WTC11 (cell line): ENCODE measurements around the gene PRR15L. TPM values are rescaled to one million over a fixed set of nuclear protein-coding genes. Genes with fewer than 3 reads are reported as not detected.
A peak's percentile ranks its signal among the peaks of the same experiment; 100 is the strongest.

ENCODE experiments used
- ATAC-seq: fragments of 200-7000 bp; cut with Tn5 transposase; 2 replicates; pipeline ENCODE4 v1.10.0; 2021; ENCODE audit warnings: mild to moderate bottlenecking, moderate library complexity
- CTCF ChIA-PET: fragments of 300-600 bp; sonication (Branson Sonifier 250); formaldehyde crosslinking; loops from one replicate; lab custom pipeline; 2021; ENCODE audit warnings: antibody characterized with exemption; lab: Charles Lee
- POLR2A ChIA-PET: fragments of 350-600 bp; sonication (Branson Sonifier 250); formaldehyde crosslinking; loops from one replicate; lab custom pipeline; 2021; ENCODE audit warnings: antibody characterized with exemption; lab: Charles Lee
- DNase-seq: peaks from one replicate; pipeline ENCODE4 v3.0.0; 2021; ENCODE audit warnings: low spot score
- H3K27ac Mint-ChIP-seq: 2 replicates; pipeline ENCODE4 v1.8.0; 2021; ENCODE audit warnings: mixed read lengths
- H3K27me3 Mint-ChIP-seq: 2 replicates; pipeline ENCODE4 v1.8.0; 2021; ENCODE audit warnings: low read depth, mild to moderate bottlenecking, moderate library complexity, mixed read lengths
- H3K36me3 Mint-ChIP-seq: 2 replicates; pipeline ENCODE4 v1.8.0; 2021; ENCODE audit warnings: mixed read lengths
- H3K4me1 Mint-ChIP-seq: 2 replicates; pipeline ENCODE4 v1.8.0; 2022; ENCODE audit warnings: mixed read lengths
- H3K4me3 Mint-ChIP-seq: 2 replicates; pipeline ENCODE4 v1.8.0; 2021; ENCODE audit warnings: mild to moderate bottlenecking, moderate library complexity, mixed read lengths
- H3K9me3 Mint-ChIP-seq: 2 replicates; pipeline ENCODE4 v1.8.0; 2021; ENCODE audit warnings: mixed read lengths
- ATF1 ChIP-seq: sonication (generic); formaldehyde crosslinking; IDR thresholded peaks from 2 replicates; pipeline ENCODE4 v1.8.1; 2023; ENCODE audit warnings: mild to moderate bottlenecking, moderate library complexity, missing genetic modification reagents
- ETV6 ChIP-seq: sonication (generic); formaldehyde crosslinking; IDR thresholded peaks from 2 replicates; pipeline ENCODE4 v1.8.1; 2022; ENCODE audit warnings: mild to moderate bottlenecking, missing genetic modification reagents
- FOXJ3 ChIP-seq: sonication (generic); formaldehyde crosslinking; IDR thresholded peaks from 2 replicates; pipeline ENCODE4 v1.9.0; 2021; ENCODE audit warnings: missing genetic modification reagents, mild to moderate bottlenecking, borderline replicate concordance
- FOXK1 ChIP-seq: sonication (generic); formaldehyde crosslinking; IDR thresholded peaks from 2 replicates; pipeline ENCODE4 v1.8.0; 2022; ENCODE audit warnings: mild to moderate bottlenecking, moderate library complexity, missing genetic modification reagents
- FOXP1 ChIP-seq: sonication (generic); formaldehyde crosslinking; IDR thresholded peaks from 2 replicates; pipeline ENCODE4 v1.8.0; 2022; ENCODE audit warnings: missing genetic modification reagents, mild to moderate bottlenecking, moderate library complexity, borderline replicate concordance
- GTF2I ChIP-seq: fragments of 250-450 bp; sonication (Bioruptor Pico); conservative IDR thresholded peaks from 2 replicates; pipeline ENCODE4 v1.4.0; 2021; ENCODE audit warnings: mild to moderate bottlenecking
- KAT7 ChIP-seq: sonication (generic); formaldehyde crosslinking; IDR thresholded peaks from 2 replicates; pipeline ENCODE4 v1.8.1; 2023; ENCODE audit warnings: missing genetic modification reagents, mild to moderate bottlenecking, borderline replicate concordance
- MYBL2 ChIP-seq: sonication (generic); formaldehyde crosslinking; IDR thresholded peaks from 2 replicates; pipeline ENCODE4 v1.8.1; 2023; ENCODE audit warnings: mild to moderate bottlenecking, moderate library complexity, missing genetic modification reagents
- NFE2L1 ChIP-seq: sonication (generic); formaldehyde crosslinking; IDR thresholded peaks from 2 replicates; pipeline ENCODE4 v1.8.1; 2023; ENCODE audit warnings: missing genetic modification reagents
- NR1H2 ChIP-seq: sonication (generic); formaldehyde crosslinking; IDR thresholded peaks from 2 replicates; pipeline ENCODE4 v1.9.0; 2021; ENCODE audit warnings: mild to moderate bottlenecking, moderate library complexity, missing genetic modification reagents
- NR2C2 ChIP-seq: sonication (generic); formaldehyde crosslinking; IDR thresholded peaks from 2 replicates; pipeline ENCODE4 v1.8.0; 2022; ENCODE audit warnings: mild to moderate bottlenecking, missing genetic modification reagents
- OVOL2 ChIP-seq: fragments of 250-450 bp; sonication (Bioruptor Pico); IDR thresholded peaks from 2 replicates; pipeline ENCODE4 v1.9.0; 2021; ENCODE audit warnings: mild to moderate bottlenecking, borderline replicate concordance
- PRRX2 ChIP-seq: fragments of 250-450 bp; sonication (Bioruptor Pico); IDR thresholded peaks from 2 replicates; pipeline ENCODE4 v1.8.0; 2021; ENCODE audit warnings: mild to moderate bottlenecking
- RELA ChIP-seq: sonication (generic); formaldehyde crosslinking; IDR thresholded peaks from 2 replicates; pipeline ENCODE4 v1.8.1; 2022; ENCODE audit warnings: missing genetic modification reagents, mild to moderate bottlenecking, borderline replicate concordance
- ZBTB21 ChIP-seq: sonication (generic); formaldehyde crosslinking; IDR thresholded peaks from 2 replicates; pipeline ENCODE4 v1.8.1; 2023; ENCODE audit warnings: mild to moderate bottlenecking, missing genetic modification reagents, borderline replicate concordance
- ZNF121 ChIP-seq: sonication (generic); formaldehyde crosslinking; IDR thresholded peaks from 2 replicates; pipeline ENCODE4 v1.8.0; 2023; ENCODE audit warnings: missing genetic modification reagents
- ZNF219 ChIP-seq: sonication (generic); formaldehyde crosslinking; IDR thresholded peaks from 2 replicates; pipeline ENCODE4 v1.8.0; 2023; ENCODE audit warnings: missing genetic modification reagents, mild to moderate bottlenecking, borderline replicate concordance
- total RNA-seq: library from RNA; stranded (reverse); gene quantifications from 3 replicates; pipeline ENCODE4 v1.2.3, GENCODE V29; 2021
- TF ChIP-seq, protein P1 (sequence below): fragments of 250-450 bp; sonication (Bioruptor Pico); conservative IDR thresholded peaks from 2 replicates; pipeline ENCODE4 v1.9.0; 2021; ENCODE audit warnings: mild to moderate bottlenecking
- TF ChIP-seq, protein P2 (sequence below): sonication (generic); formaldehyde crosslinking; IDR thresholded peaks from 2 replicates; pipeline ENCODE4 v1.8.1; 2022; ENCODE audit warnings: low read depth, mild to moderate bottlenecking, moderate library complexity, missing genetic modification reagents, borderline replicate concordance
- TF ChIP-seq, protein P3 (sequence below): sonication (generic); formaldehyde crosslinking; IDR thresholded peaks from 2 replicates; pipeline ENCODE4 v1.8.1; 2023; ENCODE audit warnings: mild to moderate bottlenecking, missing genetic modification reagents, moderate library complexity
- TF ChIP-seq, protein P4 (sequence below): sonication (generic); formaldehyde crosslinking; IDR thresholded peaks from 2 replicates; pipeline ENCODE4 v1.8.1; 2022; ENCODE audit warnings: missing genetic modification reagents, borderline replicate concordance
- TF ChIP-seq, protein P5 (sequence below): sonication (generic); formaldehyde crosslinking; IDR thresholded peaks from 2 replicates; pipeline ENCODE4 v1.8.1; 2023; ENCODE audit warnings: mild to moderate bottlenecking, missing genetic modification reagents, moderate library complexity
- TF ChIP-seq, protein P6 (sequence below): sonication (generic); formaldehyde crosslinking; IDR thresholded peaks from 2 replicates; pipeline ENCODE4 v1.8.1; 2023; ENCODE audit warnings: mild to moderate bottlenecking, missing genetic modification reagents
- TF ChIP-seq, protein P7 (sequence below): fragments of 250-450 bp; sonication (Bioruptor Pico); IDR thresholded peaks from 2 replicates; pipeline ENCODE4 v2.1.2; 2022; ENCODE audit warnings: mild to moderate bottlenecking, moderate library complexity
- TF ChIP-seq, protein P8 (sequence below): sonication (generic); formaldehyde crosslinking; IDR thresholded peaks from 2 replicates; pipeline ENCODE4 v1.8.0; 2022; ENCODE audit warnings: mild to moderate bottlenecking, missing genetic modification reagents

Gene PRR15L
- total RNA-seq, 1 experiment from 2014 or later, result 0.59 TPM

DNA sequence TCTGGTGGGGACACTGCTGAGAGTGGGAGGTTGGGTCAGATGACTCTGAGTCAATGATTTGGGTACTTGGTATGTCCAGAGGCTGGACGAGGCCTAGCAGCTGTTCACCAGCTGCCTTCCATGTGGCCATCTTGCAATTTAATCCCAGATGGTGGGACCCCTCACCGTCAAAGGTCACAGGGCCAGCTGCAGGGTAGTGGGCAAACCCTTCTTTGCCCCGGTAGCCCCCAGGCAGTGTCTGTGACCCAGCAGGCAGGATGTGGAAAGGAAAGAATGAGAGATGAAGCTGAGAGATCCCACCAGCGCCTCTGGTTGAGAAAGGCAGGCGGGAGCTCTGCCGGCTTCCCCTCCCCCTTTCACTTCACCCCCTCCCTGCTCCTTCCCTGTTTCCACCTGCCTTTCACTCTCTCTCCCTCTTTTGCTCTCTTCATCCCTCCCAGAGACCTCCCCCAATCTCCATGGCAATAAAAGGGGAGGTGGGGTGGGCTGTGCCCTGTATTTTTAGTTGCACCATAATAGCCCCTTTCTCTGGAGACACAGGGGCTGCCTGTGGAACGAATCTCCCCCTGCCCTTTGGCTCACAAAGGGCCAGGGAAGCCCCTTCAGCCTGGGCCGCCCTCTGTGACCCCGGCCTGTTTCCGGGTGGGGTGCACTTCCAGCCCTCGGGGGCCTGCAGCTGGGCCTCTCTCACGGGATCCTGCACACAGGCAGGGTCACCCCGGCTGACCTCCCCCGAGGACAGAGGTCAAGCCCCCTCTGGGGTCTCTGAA is 33.5 kb upstream of the PRR15L start (continued):
- TF ChIP-seq, protein P1, sequence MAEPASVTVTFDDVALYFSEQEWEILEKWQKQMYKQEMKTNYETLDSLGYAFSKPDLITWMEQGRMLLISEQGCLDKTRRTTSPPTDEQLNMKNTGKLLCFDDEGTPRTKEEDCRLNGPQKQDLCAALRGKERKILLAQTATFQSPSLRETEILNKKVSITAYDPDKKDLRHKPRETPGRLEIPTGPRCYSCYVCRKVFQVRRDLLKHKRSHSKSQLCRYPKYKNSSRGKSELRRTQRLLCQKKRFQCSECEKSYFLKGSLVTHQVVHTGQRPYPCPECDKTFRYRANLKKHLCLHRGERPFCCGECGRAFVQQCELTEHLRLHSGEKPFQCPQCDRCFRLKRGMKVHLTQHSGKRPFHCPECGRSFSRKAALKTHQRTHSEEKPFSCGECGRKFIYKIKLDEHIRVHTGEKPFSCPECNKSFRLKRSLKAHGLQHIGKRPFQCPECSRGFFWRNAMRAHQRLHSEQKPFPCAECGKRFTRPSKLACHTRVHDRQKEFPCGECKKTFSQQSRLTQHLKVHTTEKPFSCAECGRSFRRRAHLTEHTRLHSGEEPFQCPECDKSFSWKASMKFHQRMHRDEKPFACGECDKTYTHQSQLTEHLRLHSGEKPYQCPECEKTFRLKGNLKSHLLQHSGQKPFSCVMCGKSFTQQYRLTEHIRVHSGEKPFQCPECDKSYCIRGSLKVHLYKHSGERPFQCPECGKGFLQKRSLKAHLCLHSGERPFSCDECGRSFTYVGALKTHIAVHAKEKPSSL, result no peak
- TF ChIP-seq ZBTB21 (no peak), FOXP1 (CRISPR knock-in tag) (no peak), ZNF121 (CRISPR knock-in tag) (0 out of 2 replicates have a peak, but pooled peaks have one; percentile 25), PRRX2 (no peak), ETV6 (0 out of 2 replicates have a peak, but pooled peaks have one; percentile 15), FOXJ3 (CRISPR knock-in tag) (no peak), FOXK1 (no peak), NR2C2 (CRISPR knock-in tag) (no peak), OVOL2 (CRISPR knock-in tag) (no peak)
- TF ChIP-seq, protein P2, sequence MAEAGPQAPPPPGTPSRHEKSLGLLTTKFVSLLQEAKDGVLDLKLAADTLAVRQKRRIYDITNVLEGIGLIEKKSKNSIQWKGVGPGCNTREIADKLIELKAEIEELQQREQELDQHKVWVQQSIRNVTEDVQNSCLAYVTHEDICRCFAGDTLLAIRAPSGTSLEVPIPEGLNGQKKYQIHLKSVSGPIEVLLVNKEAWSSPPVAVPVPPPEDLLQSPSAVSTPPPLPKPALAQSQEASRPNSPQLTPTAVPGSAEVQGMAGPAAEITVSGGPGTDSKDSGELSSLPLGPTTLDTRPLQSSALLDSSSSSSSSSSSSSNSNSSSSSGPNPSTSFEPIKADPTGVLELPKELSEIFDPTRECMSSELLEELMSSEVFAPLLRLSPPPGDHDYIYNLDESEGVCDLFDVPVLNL (CRISPR knock-in tag), result no peak
- TF ChIP-seq, protein P3, sequence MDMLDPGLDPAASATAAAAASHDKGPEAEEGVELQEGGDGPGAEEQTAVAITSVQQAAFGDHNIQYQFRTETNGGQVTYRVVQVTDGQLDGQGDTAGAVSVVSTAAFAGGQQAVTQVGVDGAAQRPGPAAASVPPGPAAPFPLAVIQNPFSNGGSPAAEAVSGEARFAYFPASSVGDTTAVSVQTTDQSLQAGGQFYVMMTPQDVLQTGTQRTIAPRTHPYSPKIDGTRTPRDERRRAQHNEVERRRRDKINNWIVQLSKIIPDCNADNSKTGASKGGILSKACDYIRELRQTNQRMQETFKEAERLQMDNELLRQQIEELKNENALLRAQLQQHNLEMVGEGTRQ, result no peak
- TF ChIP-seq, protein P4, sequence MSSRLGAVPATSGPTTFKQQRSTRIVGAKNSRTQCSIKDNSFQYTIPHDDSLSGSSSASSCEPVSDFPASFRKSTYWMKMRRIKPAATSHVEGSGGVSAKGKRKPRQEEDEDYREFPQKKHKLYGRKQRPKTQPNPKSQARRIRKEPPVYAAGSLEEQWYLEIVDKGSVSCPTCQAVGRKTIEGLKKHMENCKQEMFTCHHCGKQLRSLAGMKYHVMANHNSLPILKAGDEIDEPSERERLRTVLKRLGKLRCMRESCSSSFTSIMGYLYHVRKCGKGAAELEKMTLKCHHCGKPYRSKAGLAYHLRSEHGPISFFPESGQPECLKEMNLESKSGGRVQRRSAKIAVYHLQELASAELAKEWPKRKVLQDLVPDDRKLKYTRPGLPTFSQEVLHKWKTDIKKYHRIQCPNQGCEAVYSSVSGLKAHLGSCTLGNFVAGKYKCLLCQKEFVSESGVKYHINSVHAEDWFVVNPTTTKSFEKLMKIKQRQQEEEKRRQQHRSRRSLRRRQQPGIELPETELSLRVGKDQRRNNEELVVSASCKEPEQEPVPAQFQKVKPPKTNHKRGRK (CRISPR knock-in tag), result no peak
- TF ChIP-seq, protein P5, sequence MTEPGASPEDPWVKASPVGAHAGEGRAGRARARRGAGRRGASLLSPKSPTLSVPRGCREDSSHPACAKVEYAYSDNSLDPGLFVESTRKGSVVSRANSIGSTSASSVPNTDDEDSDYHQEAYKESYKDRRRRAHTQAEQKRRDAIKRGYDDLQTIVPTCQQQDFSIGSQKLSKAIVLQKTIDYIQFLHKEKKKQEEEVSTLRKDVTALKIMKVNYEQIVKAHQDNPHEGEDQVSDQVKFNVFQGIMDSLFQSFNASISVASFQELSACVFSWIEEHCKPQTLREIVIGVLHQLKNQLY (CRISPR knock-in tag), result no peak

DNA sequence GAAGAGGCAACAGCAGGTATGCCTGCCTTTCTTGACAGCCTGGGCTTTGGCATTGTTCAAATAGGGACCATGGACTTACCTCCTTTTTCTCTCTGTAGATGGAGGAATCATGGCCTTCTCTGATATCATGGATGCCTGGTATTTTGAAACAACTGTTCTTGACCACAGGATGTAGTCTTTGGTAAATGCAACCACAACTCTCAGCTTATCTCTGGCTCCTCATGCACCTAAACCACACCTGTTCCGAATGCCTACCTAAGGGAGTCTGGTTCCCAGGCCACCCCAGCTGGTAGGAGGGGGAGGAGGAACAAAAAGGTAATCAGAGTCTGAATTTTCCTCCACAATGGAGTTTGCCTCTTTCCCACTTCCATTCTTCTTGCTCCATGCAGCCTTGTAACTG is 32.0 kb upstream of the PRR15L start:
- Mint-ChIP-seq H3K4me3 (no peak overlapping the region), H3K27ac (no peak overlapping the region), H3K36me3 (no peaks in the 10 kb centered on the region), H3K9me3 (no peaks in the 10 kb centered on the region), H3K4me1 (peaks cover 50% of the 10 kb centered on the region), H3K27me3 (no peaks in the 10 kb centered on the region)
- no peak for DNase-seq
- ChIA-PET POLR2A (no interaction called here), CTCF (interaction anchor here (0.6 to 2.2 kb wide), 6 partner anchors 11 to 168 kb away, joined by 3 to 7 read pairs (median 6); partner anchors contain the start of gene CDK5RAP3)
- ATAC-seq, result no peak
- TF ChIP-seq, protein P6, sequence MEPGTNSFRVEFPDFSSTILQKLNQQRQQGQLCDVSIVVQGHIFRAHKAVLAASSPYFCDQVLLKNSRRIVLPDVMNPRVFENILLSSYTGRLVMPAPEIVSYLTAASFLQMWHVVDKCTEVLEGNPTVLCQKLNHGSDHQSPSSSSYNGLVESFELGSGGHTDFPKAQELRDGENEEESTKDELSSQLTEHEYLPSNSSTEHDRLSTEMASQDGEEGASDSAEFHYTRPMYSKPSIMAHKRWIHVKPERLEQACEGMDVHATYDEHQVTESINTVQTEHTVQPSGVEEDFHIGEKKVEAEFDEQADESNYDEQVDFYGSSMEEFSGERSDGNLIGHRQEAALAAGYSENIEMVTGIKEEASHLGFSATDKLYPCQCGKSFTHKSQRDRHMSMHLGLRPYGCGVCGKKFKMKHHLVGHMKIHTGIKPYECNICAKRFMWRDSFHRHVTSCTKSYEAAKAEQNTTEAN (CRISPR knock-in tag), result no peak
- TF ChIP-seq NR1H2 (CRISPR knock-in tag) (no peak), ZNF219 (CRISPR knock-in tag) (no peak), GTF2I (CRISPR knock-in tag) (no peak), NFE2L1 (CRISPR knock-in tag) (no peak), KAT7 (CRISPR knock-in tag) (no peak), MYBL2 (CRISPR knock-in tag) (no peak), RELA (CRISPR knock-in tag) (no peak), ATF1 (CRISPR knock-in tag) (no peak)
- TF ChIP-seq, protein P7, sequence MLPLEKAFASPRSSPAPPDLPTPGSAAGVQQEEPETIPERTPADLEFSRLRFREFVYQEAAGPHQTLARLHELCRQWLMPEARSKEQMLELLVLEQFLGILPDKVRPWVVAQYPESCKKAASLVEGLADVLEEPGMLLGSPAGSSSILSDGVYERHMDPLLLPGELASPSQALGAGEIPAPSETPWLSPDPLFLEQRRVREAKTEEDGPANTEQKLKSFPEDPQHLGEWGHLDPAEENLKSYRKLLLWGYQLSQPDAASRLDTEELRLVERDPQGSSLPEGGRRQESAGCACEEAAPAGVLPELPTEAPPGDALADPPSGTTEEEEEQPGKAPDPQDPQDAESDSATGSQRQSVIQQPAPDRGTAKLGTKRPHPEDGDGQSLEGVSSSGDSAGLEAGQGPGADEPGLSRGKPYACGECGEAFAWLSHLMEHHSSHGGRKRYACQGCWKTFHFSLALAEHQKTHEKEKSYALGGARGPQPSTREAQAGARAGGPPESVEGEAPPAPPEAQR (CRISPR knock-in tag), result no peak
- TF ChIP-seq, protein P8, sequence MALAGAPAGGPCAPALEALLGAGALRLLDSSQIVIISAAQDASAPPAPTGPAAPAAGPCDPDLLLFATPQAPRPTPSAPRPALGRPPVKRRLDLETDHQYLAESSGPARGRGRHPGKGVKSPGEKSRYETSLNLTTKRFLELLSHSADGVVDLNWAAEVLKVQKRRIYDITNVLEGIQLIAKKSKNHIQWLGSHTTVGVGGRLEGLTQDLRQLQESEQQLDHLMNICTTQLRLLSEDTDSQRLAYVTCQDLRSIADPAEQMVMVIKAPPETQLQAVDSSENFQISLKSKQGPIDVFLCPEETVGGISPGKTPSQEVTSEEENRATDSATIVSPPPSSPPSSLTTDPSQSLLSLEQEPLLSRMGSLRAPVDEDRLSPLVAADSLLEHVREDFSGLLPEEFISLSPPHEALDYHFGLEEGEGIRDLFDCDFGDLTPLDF, result no peak
